PC-3 (cell line): Measurements from ENCODE around the gene LRIT1. TPM values are rescaled to one million over a fixed set of nuclear protein-coding genes. Genes with fewer than 3 reads are reported as not detected.

Source experiments
- ATAC-seq: fragments of 200-7000 bp; cut with Tn5 transposase; 2 replicates; pipeline ENCODE4 v1.9.1; 2020; ENCODE audit warnings: mild to moderate bottlenecking, moderate library complexity
- BruUV-seq: library from RNA; stranded (reverse); fragments of 400-500 nt; replicated peaks from 2 replicates; lab custom pipeline; 2021; lab: Mats Ljungman, UMichigan
- CTCF ChIA-PET: fragments of 300-600 bp; sonication (Branson Sonifier 250); formaldehyde crosslinking; loops from one replicate; lab custom pipeline; 2022; ENCODE audit warnings: antibody characterized with exemption; lab: Charles Lee
- POLR2A ChIA-PET: fragments of 300-600 bp; sonication (Branson Sonifier 250); formaldehyde crosslinking; loops from one replicate; lab custom pipeline; 2022; ENCODE audit warnings: antibody characterized with exemption; ENCODE audit not compliant: unreplicated experiment; lab: Charles Lee
- DNase-seq: peaks from one replicate; pipeline ENCODE4 v3.0.0-alpha.2; 2015
- H2AFZ ChIP-seq: fragments of 300-600 bp; sonication (generic); 2 replicates; pipeline ENCODE4 v1.6.0; 2016; ENCODE audit warnings: antibody characterized with exemption, low read length
- H3F3A ChIP-seq: fragments of 300-600 bp; sonication (generic); one replicate; pipeline ENCODE4 v1.6.0; 2017; ENCODE audit warnings: antibody characterized with exemption, low read length, control low read depth, mild to moderate bottlenecking; ENCODE audit not compliant: unreplicated experiment
- H3K27ac ChIP-seq: fragments of 300-600 bp; sonication (generic); 2 replicates; pipeline ENCODE4 v1.5.1; 2016; ENCODE audit warnings: mild to moderate bottlenecking, low read length
- H3K27me3 ChIP-seq: fragments of 300-600 bp; sonication (generic); 2 replicates; pipeline ENCODE4 v1.6.1; 2016; ENCODE audit warnings: low read length, mixed read lengths
- H3K36me3 ChIP-seq: fragments of 300-600 bp; sonication (generic); 2 replicates; pipeline ENCODE4 v1.6.1; 2016; ENCODE audit warnings: low read depth, mixed run types, low read length, mixed read lengths
- H3K4me1 ChIP-seq: fragments of 300-600 bp; sonication (generic); 2 replicates; pipeline ENCODE4 v1.5.1; 2016; ENCODE audit warnings: low read length; ENCODE audit not compliant: insufficient read depth
- H3K4me2 ChIP-seq: fragments of 300-600 bp; sonication (generic); 2 replicates; pipeline ENCODE4 v1.6.0; 2016; ENCODE audit warnings: low read length
- H3K4me3 ChIP-seq: fragments of 300-600 bp; sonication (generic); 2 replicates; pipeline ENCODE4 v1.5.1; 2016; ENCODE audit warnings: mild to moderate bottlenecking, low read length, mixed read lengths
- H3K79me2 ChIP-seq: fragments of 300-600 bp; sonication (generic); 2 replicates; pipeline ENCODE4 v1.6.1; 2017; ENCODE audit warnings: low read length, mixed read lengths
- H3K9ac ChIP-seq: fragments of 300-600 bp; sonication (generic); 2 replicates; pipeline ENCODE4 v1.6.0; 2016; ENCODE audit warnings: mild to moderate bottlenecking, low read length
- H3K9me2 ChIP-seq: fragments of 300-600 bp; sonication (generic); replicated peaks from 2 replicates; pipeline ENCODE4 v1.6.1; 2016; ENCODE audit warnings: mixed run types, low read length, mixed read lengths
- H3K9me3 ChIP-seq: fragments of 300-600 bp; sonication (generic); 2 replicates; pipeline ENCODE4 v1.6.1; 2016; ENCODE audit warnings: low read length, mixed read lengths
- H4K20me1 ChIP-seq: fragments of 300-600 bp; sonication (generic); 2 replicates; pipeline ENCODE4 v1.6.1; 2016; ENCODE audit warnings: low read length, mixed read lengths
- EZH2 ChIP-seq: fragments of 300-600 bp; sonication (generic); IDR thresholded peaks from one replicate; pipeline ENCODE4 v1.6.1; 2017; ENCODE audit warnings: antibody characterized with exemption, mild to moderate bottlenecking, low read length; ENCODE audit not compliant: unreplicated experiment
- EZH2phosphoT487 ChIP-seq: fragments of 300-600 bp; sonication (generic); IDR thresholded peaks from 2 replicates; pipeline ENCODE4 v1.6.1; 2018; ENCODE audit warnings: mild to moderate bottlenecking, antibody characterized with exemption, low read length, borderline replicate concordance
- intact Hi-C: fragments of 100-400 bp; cut with micrococcal nuclease; formaldehyde crosslinking; loops from 2 replicates; pipeline ENCODE4 v1.9.0; 2023
- total RNA-seq: library from RNA; depleted of rRNA; stranded (reverse); fragments of >200 nt; gene quantifications from 2 replicates; pipeline ENCODE4 v1.2.3, GENCODE V29; 2014
- TF ChIP-seq, protein P1 (sequence below): fragments of 300-600 bp; sonication (generic); conservative IDR thresholded peaks from 2 replicates; pipeline ENCODE4 v1.5.1; 2017; ENCODE audit warnings: antibody characterized with exemption, low read depth, mild to moderate bottlenecking, low read length

The LRIT1 gene
- total RNA-seq, 1 experiment from 2014 or later = not detected

DNA sequence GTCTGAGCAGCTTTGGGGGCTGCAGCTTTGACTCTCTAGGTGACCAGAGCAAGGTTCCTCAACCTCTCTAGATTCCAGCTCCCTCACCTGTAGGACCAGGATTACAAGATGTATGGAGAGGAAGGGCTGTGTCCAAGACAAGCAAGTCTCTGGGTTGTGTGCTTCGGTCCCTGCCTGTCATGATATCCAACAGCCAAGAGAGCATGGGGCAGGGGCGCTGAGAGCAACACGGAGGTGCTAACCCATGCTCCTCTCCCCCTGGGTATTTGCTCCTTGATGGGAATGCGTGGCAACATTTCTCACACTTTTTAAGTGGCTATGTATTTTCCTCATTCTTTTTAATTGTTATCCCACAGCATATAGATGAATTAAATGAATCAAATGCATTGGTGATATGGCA is 36.7 kb downstream of the LRIT1 start:
- H3F3A ChIP-seq = no peaks in the 10 kb centered on the region
- intact Hi-C loops = no loop called here
- H3K9me2 ChIP-seq = no peaks in the 10 kb centered on the region
- H3K9me3 ChIP-seq = no peaks in the 10 kb centered on the region
- no peaks in the 10 kb centered on the region for H3K79me2 ChIP-seq
- ATAC-seq (no peak), DNase-seq (no peak)
- no TSS peak for BruUV-seq
- POLR2A ChIA-PET = no interaction called here
- no peak overlapping the region for H3K27ac ChIP-seq
- no peak overlapping the region for H3K4me2 ChIP-seq
- no peak overlapping the region for H3K9ac ChIP-seq
- no peaks in the 10 kb centered on the region for H4K20me1 ChIP-seq
- no peak overlapping the region for H3K4me3 ChIP-seq
- CTCF ChIA-PET = interaction anchor here (0.6 kb wide), 1 partner anchor 40 kb away, joined by 4 read pairs; no protein-coding TSS in a partner anchor
- no peak overlapping the region for H2AFZ ChIP-seq
- H3K36me3 ChIP-seq = no peaks in the 10 kb centered on the region
- no peaks in the 10 kb centered on the region for H3K4me1 ChIP-seq
- peaks cover 18% of the 10 kb centered on the region; the same call in 1 of the 2 replicates for H3K27me3 ChIP-seq
- TF ChIP-seq, protein P1, sequence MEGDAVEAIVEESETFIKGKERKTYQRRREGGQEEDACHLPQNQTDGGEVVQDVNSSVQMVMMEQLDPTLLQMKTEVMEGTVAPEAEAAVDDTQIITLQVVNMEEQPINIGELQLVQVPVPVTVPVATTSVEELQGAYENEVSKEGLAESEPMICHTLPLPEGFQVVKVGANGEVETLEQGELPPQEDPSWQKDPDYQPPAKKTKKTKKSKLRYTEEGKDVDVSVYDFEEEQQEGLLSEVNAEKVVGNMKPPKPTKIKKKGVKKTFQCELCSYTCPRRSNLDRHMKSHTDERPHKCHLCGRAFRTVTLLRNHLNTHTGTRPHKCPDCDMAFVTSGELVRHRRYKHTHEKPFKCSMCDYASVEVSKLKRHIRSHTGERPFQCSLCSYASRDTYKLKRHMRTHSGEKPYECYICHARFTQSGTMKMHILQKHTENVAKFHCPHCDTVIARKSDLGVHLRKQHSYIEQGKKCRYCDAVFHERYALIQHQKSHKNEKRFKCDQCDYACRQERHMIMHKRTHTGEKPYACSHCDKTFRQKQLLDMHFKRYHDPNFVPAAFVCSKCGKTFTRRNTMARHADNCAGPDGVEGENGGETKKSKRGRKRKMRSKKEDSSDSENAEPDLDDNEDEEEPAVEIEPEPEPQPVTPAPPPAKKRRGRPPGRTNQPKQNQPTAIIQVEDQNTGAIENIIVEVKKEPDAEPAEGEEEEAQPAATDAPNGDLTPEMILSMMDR = no peak
- TF ChIP-seq EZH2phosphoT487 = no peak
- no peak for TF ChIP-seq EZH2

DNA sequence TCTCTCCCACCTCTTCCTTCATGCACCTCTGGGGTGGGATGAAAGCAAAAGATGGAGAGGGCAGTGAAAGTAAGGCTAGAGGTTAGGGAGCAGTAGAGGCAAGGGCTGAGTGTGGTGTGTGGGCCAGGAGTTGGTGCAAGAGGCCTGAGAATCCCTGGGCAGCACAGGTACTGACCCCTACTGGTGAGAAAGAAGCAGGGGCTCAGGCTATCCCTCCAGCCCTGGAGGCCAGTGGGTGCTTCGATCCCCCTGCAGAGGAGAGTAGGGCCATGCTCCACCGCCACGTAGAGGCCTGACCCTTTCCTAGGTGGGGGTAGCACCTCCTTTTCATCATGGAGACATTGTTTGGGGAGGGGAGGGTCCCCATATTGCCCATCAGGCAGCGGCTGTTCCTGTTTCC is 37.2 kb downstream of the LRIT1 start:
- Histone ChIP-seq H3K9me2 (no peaks in the 10 kb centered on the region), H3K79me2 (no peaks in the 10 kb centered on the region), H3K9ac (no peak overlapping the region), H3K36me3 (no peaks in the 10 kb centered on the region), H3F3A (no peaks in the 10 kb centered on the region), H4K20me1 (no peaks in the 10 kb centered on the region), H3K4me1 (no peaks in the 10 kb centered on the region), H3K9me3 (no peaks in the 10 kb centered on the region), H3K27me3 (peaks cover 23% of the 10 kb centered on the region), H3K4me2 (no peak overlapping the region), H3K27ac (no peak overlapping the region), H3K4me3 (no peak overlapping the region), H2AFZ (no peak overlapping the region)
- POLR2A ChIA-PET = no interaction called here
- TF ChIP-seq, protein P1 = peak; percentile 40; the same call in 1 of the 2 replicates
- no peak for TF ChIP-seq EZH2
- CTCF ChIA-PET = no interaction called here
- DNase-seq = no peak
- no TSS peak for BruUV-seq
- intact Hi-C loops = no loop called here
- no peak for ATAC-seq

DNA sequence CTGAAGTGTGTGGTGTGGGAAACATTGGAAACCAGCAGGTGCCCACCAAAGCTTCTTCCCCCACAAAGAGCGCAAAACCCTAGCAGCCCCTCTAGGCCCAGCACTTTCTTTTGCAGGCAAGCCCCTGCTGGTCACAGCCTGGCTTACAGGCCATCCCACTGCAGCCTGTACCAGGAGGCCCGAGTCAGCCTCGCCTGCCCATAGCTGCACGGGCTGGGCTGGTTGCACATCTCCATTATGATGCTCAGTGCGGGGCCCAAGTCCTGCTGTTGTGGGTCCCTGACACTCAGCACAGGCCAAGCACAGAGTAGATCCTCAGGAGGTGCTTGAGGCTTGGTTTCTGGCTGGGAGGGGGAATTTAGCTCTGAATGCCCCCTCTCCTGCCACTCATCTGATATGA is 39.0 kb downstream of the LRIT1 start:
- Histone ChIP-seq H4K20me1 (no peaks in the 10 kb centered on the region), H3K9me3 (no peaks in the 10 kb centered on the region), H3K4me2 (no peak overlapping the region), H3K27me3 (peaks cover 30% of the 10 kb centered on the region), H3F3A (no peaks in the 10 kb centered on the region), H3K9ac (no peak overlapping the region), H2AFZ (no peak overlapping the region), H3K4me1 (no peaks in the 10 kb centered on the region), H3K36me3 (no peaks in the 10 kb centered on the region), H3K79me2 (no peaks in the 10 kb centered on the region), H3K9me2 (no peaks in the 10 kb centered on the region), H3K27ac (no peak overlapping the region), H3K4me3 (no peak overlapping the region)
- DNase-seq (no peak), ATAC-seq (no peak)
- BruUV-seq = no TSS peak
- CTCF ChIA-PET = no interaction called here
- POLR2A ChIA-PET = no interaction called here
- intact Hi-C loops = no loop called here
- TF ChIP-seq EZH2phosphoT487 (no peak), EZH2 (no peak)
- TF ChIP-seq, protein P1 = no peak
